ENCODE results near the gene ROBO1.

GRCh38 chr3:79170021-79170420 lies 597.8 kb downstream of the ROBO1 start:
- TF ChIP-seq CTCF (IDR thresholded peaks at IDR 0.05): no peak
- TF ChIP-seq POLR2A (IDR thresholded peaks at IDR 0.05): no peak
